HepG2 (cell line): Measurements from ENCODE around the gene ALB. TPM values are rescaled to one million over a fixed set of nuclear protein-coding genes. Genes with fewer than 3 reads are reported as not detected.
A peak's percentile ranks its signal among the peaks of the same experiment; 100 is the strongest.

ENCODE experiments used
- AHDC1 ChIP-seq: sonication (generic); formaldehyde crosslinking; IDR thresholded peaks from 2 replicates; pipeline ENCODE4 v1.5.1; 2020; ENCODE audit warnings: mild to moderate bottlenecking, missing genetic modification reagents, borderline replicate concordance
- ARHGAP35 ChIP-seq: sonication (generic); formaldehyde crosslinking; IDR thresholded peaks from 2 replicates; pipeline ENCODE4 v1.9.0; 2022; ENCODE audit warnings: mild to moderate bottlenecking, inconsistent platforms, moderate library complexity, missing genetic modification reagents, borderline replicate concordance
- CC2D1A ChIP-seq: sonication (generic); formaldehyde crosslinking; IDR thresholded peaks from 2 replicates; pipeline ENCODE4 v1.8.1; 2023; ENCODE audit warnings: mild to moderate bottlenecking, missing genetic modification reagents
- DNMT1 ChIP-seq: sonication (generic); formaldehyde crosslinking; IDR thresholded peaks from 2 replicates; pipeline ENCODE4 v1.5.1; 2020; ENCODE audit warnings: mild to moderate bottlenecking, missing genetic modification reagents
- PHF5A ChIP-seq: IDR thresholded peaks from one replicate; pipeline ENCODE4 v1.6.1; 2018; ENCODE audit warnings: low read depth, missing genetic modification reagents; ENCODE audit not compliant: unreplicated experiment
- RARA ChIP-seq: IDR thresholded peaks from 2 replicates; pipeline ENCODE4 v1.6.1; 2016; ENCODE audit warnings: missing genetic modification reagents, missing compliant biosample characterization
- RFX3 ChIP-seq: IDR thresholded peaks from 2 replicates; pipeline ENCODE4 v1.6.1; 2016; ENCODE audit warnings: missing biosample characterization, missing genetic modification reagents
- TEAD2 ChIP-seq: sonication (generic); formaldehyde crosslinking; IDR thresholded peaks from 2 replicates; pipeline ENCODE4 v1.9.0; 2021; ENCODE audit warnings: missing genetic modification reagents
- ZBTB46 ChIP-seq: sonication (generic); formaldehyde crosslinking; IDR thresholded peaks from 2 replicates; pipeline ENCODE4 v1.4.0; 2020; ENCODE audit warnings: mild to moderate bottlenecking, missing genetic modification reagents, borderline replicate concordance
- ZMYM3 ChIP-seq: sonication (generic); formaldehyde crosslinking; IDR thresholded peaks from 2 replicates; pipeline ENCODE4 v1.5.1; 2020; ENCODE audit warnings: mild to moderate bottlenecking, missing genetic modification reagents
- ZNF605 ChIP-seq: sonication (generic); formaldehyde crosslinking; IDR thresholded peaks from 2 replicates; pipeline ENCODE4 v1.8.0; 2022; ENCODE audit warnings: mild to moderate bottlenecking, missing genetic modification reagents
- polyA plus RNA-seq, 8 experiments: library from polyadenylated mRNA; depleted of rRNA in 3 of 8; stranded (reverse) in 7 of 8; unstranded in 1 of 8; fragments of >200 nt; fragmentation: Illumina TruSeq in 4 of 8; extraction: Trizol in 4 of 8; gene quantifications; 2 replicates each; pipeline versions ENCODE4 v1.2.1 to v1.2.3, GENCODE V29; 2011 to 2016; ENCODE audit warnings: low read depth in 4 of 8, missing spikeins in 1 of 8, mixed read lengths in 1 of 8; ENCODE audit not compliant: insufficient read depth in 1 of 8
- total RNA-seq, 5 experiments: library from RNA; depleted of rRNA; stranded (reverse); fragments of >200 nt; fragmentation: Illumina TruSeq; extraction: Trizol; gene quantifications; 2 replicates each; pipeline ENCODE4 v1.2.3, GENCODE V29; 2016; ENCODE audit warnings: low read depth in 1 of 5
- TF ChIP-seq, protein P1 (sequence below): sonication (generic); formaldehyde crosslinking; IDR thresholded peaks from 2 replicates; pipeline ENCODE4 v1.9.0; 2021; ENCODE audit warnings: missing genetic modification reagents, mild to moderate bottlenecking, borderline replicate concordance
- TF ChIP-seq, protein P2 (sequence below): sonication (generic); formaldehyde crosslinking; IDR thresholded peaks from 2 replicates; pipeline ENCODE4 v1.5.1; 2020; ENCODE audit warnings: missing genetic modification reagents, mild to moderate bottlenecking, borderline replicate concordance
- TF ChIP-seq, protein P3 (sequence below): sonication (generic); formaldehyde crosslinking; IDR thresholded peaks from 2 replicates; pipeline ENCODE4 v1.5.0; 2020; ENCODE audit warnings: missing genetic modification reagents, mild to moderate bottlenecking, borderline replicate concordance

Gene ALB
- total and polyA plus RNA-seq, 2 of the 13 experiments (the other 11 are each of a cell fraction or from before 2014, with no cell fraction given), result 22,259 to 22,625 TPM

DNA sequence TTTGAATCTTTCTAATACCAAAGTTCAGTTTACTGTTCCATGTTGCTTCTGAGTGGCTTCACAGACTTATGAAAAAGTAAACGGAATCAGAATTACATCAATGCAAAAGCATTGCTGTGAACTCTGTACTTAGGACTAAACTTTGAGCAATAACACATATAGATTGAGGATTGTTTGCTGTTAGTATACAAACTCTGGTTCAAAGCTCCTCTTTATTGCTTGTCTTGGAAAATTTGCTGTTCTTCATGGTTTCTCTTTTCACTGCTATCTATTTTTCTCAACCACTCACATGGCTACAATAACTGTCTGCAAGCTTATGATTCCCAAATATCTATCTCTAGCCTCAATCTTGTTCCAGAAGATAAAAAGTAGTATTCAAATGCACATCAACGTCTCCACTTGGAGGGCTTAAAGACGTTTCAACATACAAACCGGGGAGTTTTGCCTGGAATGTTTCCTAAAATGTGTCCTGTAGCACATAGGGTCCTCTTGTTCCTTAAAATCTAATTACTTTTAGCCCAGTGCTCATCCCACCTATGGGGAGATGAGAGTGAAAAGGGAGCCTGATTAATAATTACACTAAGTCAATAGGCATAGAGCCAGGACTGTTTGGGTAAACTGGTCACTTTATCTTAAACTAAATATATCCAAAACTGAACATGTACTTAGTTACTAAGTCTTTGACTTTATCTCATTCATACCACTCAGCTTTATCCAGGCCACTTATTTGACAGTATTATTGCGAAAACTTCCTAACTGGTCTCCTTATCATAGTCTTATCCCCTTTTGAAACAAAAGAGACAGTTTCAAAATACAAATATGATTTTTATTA lies 28.3 kb downstream of the ALB start (continued):
- TF ChIP-seq AHDC1 (CRISPR knock-in tag) (peak; percentile 38; the same call in 1 of the 2 replicates), RARA (CRISPR knock-in tag) (peak; percentile 94), ZNF605 (CRISPR knock-in tag) (no peak), TEAD2 (CRISPR knock-in tag) (no peak), CC2D1A (CRISPR knock-in tag) (no peak), RFX3 (no peak; the same call in 1 of the 2 replicates), ZMYM3 (no peak), ARHGAP35 (CRISPR knock-in tag) (no peak), ZBTB46 (CRISPR knock-in tag) (no peak), PHF5A (CRISPR knock-in tag) (peak; percentile 87), DNMT1 (CRISPR knock-in tag) (no peak)
- TF ChIP-seq, protein P1, sequence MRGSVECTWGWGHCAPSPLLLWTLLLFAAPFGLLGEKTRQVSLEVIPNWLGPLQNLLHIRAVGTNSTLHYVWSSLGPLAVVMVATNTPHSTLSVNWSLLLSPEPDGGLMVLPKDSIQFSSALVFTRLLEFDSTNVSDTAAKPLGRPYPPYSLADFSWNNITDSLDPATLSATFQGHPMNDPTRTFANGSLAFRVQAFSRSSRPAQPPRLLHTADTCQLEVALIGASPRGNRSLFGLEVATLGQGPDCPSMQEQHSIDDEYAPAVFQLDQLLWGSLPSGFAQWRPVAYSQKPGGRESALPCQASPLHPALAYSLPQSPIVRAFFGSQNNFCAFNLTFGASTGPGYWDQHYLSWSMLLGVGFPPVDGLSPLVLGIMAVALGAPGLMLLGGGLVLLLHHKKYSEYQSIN (CRISPR knock-in tag), result no peak
- TF ChIP-seq, protein P2, sequence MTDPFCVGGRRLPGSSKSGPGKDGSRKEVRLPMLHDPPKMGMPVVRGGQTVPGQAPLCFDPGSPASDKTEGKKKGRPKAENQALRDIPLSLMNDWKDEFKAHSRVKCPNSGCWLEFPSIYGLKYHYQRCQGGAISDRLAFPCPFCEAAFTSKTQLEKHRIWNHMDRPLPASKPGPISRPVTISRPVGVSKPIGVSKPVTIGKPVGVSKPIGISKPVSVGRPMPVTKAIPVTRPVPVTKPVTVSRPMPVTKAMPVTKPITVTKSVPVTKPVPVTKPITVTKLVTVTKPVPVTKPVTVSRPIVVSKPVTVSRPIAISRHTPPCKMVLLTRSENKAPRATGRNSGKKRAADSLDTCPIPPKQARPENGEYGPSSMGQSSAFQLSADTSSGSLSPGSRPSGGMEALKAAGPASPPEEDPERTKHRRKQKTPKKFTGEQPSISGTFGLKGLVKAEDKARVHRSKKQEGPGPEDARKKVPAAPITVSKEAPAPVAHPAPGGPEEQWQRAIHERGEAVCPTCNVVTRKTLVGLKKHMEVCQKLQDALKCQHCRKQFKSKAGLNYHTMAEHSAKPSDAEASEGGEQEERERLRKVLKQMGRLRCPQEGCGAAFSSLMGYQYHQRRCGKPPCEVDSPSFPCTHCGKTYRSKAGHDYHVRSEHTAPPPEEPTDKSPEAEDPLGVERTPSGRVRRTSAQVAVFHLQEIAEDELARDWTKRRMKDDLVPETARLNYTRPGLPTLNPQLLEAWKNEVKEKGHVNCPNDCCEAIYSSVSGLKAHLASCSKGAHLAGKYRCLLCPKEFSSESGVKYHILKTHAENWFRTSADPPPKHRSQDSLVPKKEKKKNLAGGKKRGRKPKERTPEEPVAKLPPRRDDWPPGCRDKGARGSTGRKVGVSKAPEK (CRISPR knock-in tag), result no peak
- TF ChIP-seq, protein P3, sequence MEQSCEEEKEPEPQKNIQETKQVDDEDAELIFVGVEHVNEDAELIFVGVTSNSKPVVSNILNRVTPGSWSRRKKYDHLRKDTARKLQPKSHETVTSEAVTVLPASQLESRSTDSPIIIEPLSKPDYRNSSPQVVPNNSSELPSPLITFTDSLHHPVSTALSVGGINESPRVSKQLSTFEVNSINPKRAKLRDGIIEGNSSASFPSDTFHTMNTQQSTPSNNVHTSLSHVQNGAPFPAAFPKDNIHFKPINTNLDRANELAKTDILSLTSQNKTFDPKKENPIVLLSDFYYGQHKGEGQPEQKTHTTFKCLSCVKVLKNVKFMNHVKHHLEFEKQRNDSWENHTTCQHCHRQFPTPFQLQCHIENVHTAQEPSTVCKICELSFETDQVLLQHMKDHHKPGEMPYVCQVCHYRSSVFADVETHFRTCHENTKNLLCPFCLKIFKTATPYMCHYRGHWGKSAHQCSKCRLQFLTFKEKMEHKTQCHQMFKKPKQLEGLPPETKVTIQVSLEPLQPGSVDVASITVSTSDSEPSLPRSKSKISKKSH (CRISPR knock-in tag), result no peak
